H9 (cell line): Measurements from ENCODE around the gene TMEM120A. TPM values are rescaled to one million over a fixed set of nuclear protein-coding genes. Genes with fewer than 3 reads are reported as not detected.

ENCODE experiments used
- DNase-seq: peaks from one replicate; pipeline ENCODE4 v3.0.0-alpha.2; 2017
- H2AFZ ChIP-seq: one replicate; pipeline ENCODE4 v1.6.1; 2013; ENCODE audit warnings: mild to moderate bottlenecking, low read length, control low read depth, moderate library complexity
- H2AK5ac ChIP-seq: 2 replicates; pipeline ENCODE4 v1.6.1; 2013; ENCODE audit warnings: low read length, control low read depth, mixed read lengths; ENCODE audit not compliant: insufficient read length
- H2BK120ac ChIP-seq: one replicate; pipeline ENCODE4 v1.6.1; 2013; ENCODE audit warnings: low read depth, mild to moderate bottlenecking, low read length, control low read depth, inconsistent platforms; ENCODE audit not compliant: poor library complexity, severe bottlenecking
- H2BK12ac ChIP-seq: 2 replicates; pipeline ENCODE4 v1.6.1; 2013; ENCODE audit warnings: low read length, control low read depth, mixed read lengths, low read depth; ENCODE audit not compliant: insufficient read length
- H2BK15ac ChIP-seq: 2 replicates; pipeline ENCODE4 v1.6.1; 2013; ENCODE audit warnings: low read depth, low read length, control low read depth
- H2BK20ac ChIP-seq: one replicate; pipeline ENCODE4 v1.6.1; 2013; ENCODE audit warnings: low read depth, mild to moderate bottlenecking, low read length, control low read depth, inconsistent platforms; ENCODE audit not compliant: poor library complexity, severe bottlenecking
- H2BK5ac ChIP-seq: 2 replicates; pipeline ENCODE4 v1.6.1; 2013; ENCODE audit warnings: low read length, control low read depth, mixed read lengths; ENCODE audit not compliant: insufficient read length
- H3K14ac ChIP-seq: 2 replicates; pipeline ENCODE4 v1.6.1; 2013; ENCODE audit warnings: low read length, control low read depth; ENCODE audit not compliant: insufficient read depth
- H3K18ac ChIP-seq: 2 replicates; pipeline ENCODE4 v1.6.1; 2013; ENCODE audit warnings: low read depth, mild to moderate bottlenecking, mixed read lengths, low read length, control low read depth; ENCODE audit not compliant: insufficient read length
- H3K23ac ChIP-seq: 2 replicates; pipeline ENCODE4 v1.6.1; 2013; ENCODE audit warnings: low read length, control low read depth, mixed read lengths, low read depth; ENCODE audit not compliant: insufficient read length
- H3K23me2 ChIP-seq: 2 replicates; pipeline ENCODE4 v1.6.1; 2013; ENCODE audit warnings: low read depth, mild to moderate bottlenecking, mixed read lengths, low read length, control low read depth; ENCODE audit not compliant: insufficient read length, poor library complexity, severe bottlenecking
- H3K27ac ChIP-seq: 2 replicates; pipeline ENCODE4 v1.5.1; 2013; ENCODE audit warnings: low read length, control low read depth, mixed read lengths, low read depth; ENCODE audit not compliant: insufficient read length
- H3K27me3 ChIP-seq: 2 replicates; pipeline ENCODE4 v1.6.1; 2013; ENCODE audit warnings: low read length, control low read depth, inconsistent platforms; ENCODE audit not compliant: insufficient read depth
- H3K4ac ChIP-seq: 2 replicates; pipeline ENCODE4 v1.6.1; 2013; ENCODE audit warnings: low read depth, mild to moderate bottlenecking, control low read depth, inconsistent platforms, low read length, moderate library complexity
- H3K4me1 ChIP-seq: 2 replicates; pipeline ENCODE4 v1.6.1; 2013; ENCODE audit warnings: low read length, control low read depth, inconsistent platforms; ENCODE audit not compliant: insufficient read depth
- H3K4me2 ChIP-seq: 2 replicates; pipeline ENCODE4 v1.6.1; 2013; ENCODE audit warnings: low read length, control low read depth, mixed read lengths; ENCODE audit not compliant: insufficient read length, insufficient read depth
- H3K56ac ChIP-seq: 2 replicates; pipeline ENCODE4 v1.6.1; 2013; ENCODE audit warnings: low read depth, mild to moderate bottlenecking, mixed read lengths, low read length, control low read depth; ENCODE audit not compliant: insufficient read length
- H3K79me1 ChIP-seq: 2 replicates; pipeline ENCODE4 v1.6.1; 2013; ENCODE audit warnings: low read depth, mild to moderate bottlenecking, moderate library complexity, low read length, control low read depth, inconsistent platforms; ENCODE audit not compliant: insufficient read depth, poor library complexity, severe bottlenecking
- H3K79me2 ChIP-seq: 2 replicates; pipeline ENCODE4 v1.6.1; 2013; ENCODE audit warnings: low read length, control low read depth, inconsistent platforms; ENCODE audit not compliant: insufficient read depth
- H3K9ac ChIP-seq: 2 replicates; pipeline ENCODE4 v1.6.1; 2013; ENCODE audit warnings: low read length, control low read depth, mixed read lengths; ENCODE audit not compliant: insufficient read length; ENCODE audit errors: extremely low read depth
- H3K9me3 ChIP-seq: one replicate; pipeline ENCODE4 v1.6.1; 2013; ENCODE audit warnings: low read depth, low read length, inconsistent platforms; ENCODE audit not compliant: control insufficient read depth
- H3T11ph ChIP-seq: one replicate; pipeline ENCODE4 v1.6.1; 2013; ENCODE audit warnings: mild to moderate bottlenecking, low read length, control low read depth, inconsistent platforms
- H4K20me1 ChIP-seq: one replicate; pipeline ENCODE4 v1.6.1; 2013; ENCODE audit not compliant: control insufficient read depth, insufficient read length, insufficient read depth
- H4K5ac ChIP-seq: 2 replicates; pipeline ENCODE4 v1.6.1; 2013; ENCODE audit warnings: low read depth, mild to moderate bottlenecking, mixed read lengths, low read length, control low read depth; ENCODE audit not compliant: insufficient read length
- H4K8ac ChIP-seq: replicated peaks from 2 replicates; pipeline ENCODE4 v1.6.1; 2013; ENCODE audit warnings: low read length, control low read depth, mixed read lengths, low read depth; ENCODE audit not compliant: insufficient read length
- H4K91ac ChIP-seq: 2 replicates; pipeline ENCODE4 v1.6.1; 2013; ENCODE audit warnings: low read depth, mild to moderate bottlenecking, moderate library complexity, mixed read lengths, low read length, control low read depth; ENCODE audit not compliant: insufficient read length
- H3K27ac Mint-ChIP-seq, 3 experiments: 2 replicates in 2 of 3; 3 replicates in 1 of 3; pipeline ENCODE4 v1.8.0; 2020 to 2021; ENCODE audit warnings: mixed read lengths in 3 of 3, mild to moderate bottlenecking in 1 of 3, moderate library complexity in 1 of 3
- H3K27me3 Mint-ChIP-seq: 2 replicates; pipeline ENCODE4 v1.8.0; 2021; ENCODE audit warnings: low read depth, mild to moderate bottlenecking, moderate library complexity, mixed read lengths
- H3K36me3 Mint-ChIP-seq, 3 experiments: 2 replicates in 2 of 3; 3 replicates in 1 of 3; pipeline ENCODE4 v1.8.0; 2020 to 2021; ENCODE audit warnings: low read depth in 3 of 3, mixed read lengths in 3 of 3; ENCODE audit not compliant: insufficient read depth in 1 of 3
- H3K4me1 Mint-ChIP-seq, 2 experiments: 2 replicates each; pipeline ENCODE4 v1.8.0; 2020; ENCODE audit warnings: mixed read lengths in 2 of 2
- H3K4me3 Mint-ChIP-seq, 2 experiments: 2 replicates in 1 of 2; 3 replicates in 1 of 2; pipeline ENCODE4 v1.8.0; 2020 to 2021; ENCODE audit warnings: mild to moderate bottlenecking in 2 of 2, mixed read lengths in 2 of 2, moderate library complexity in 1 of 2
- H3K9me3 Mint-ChIP-seq, 2 experiments: 2 replicates in 1 of 2; 3 replicates in 1 of 2; pipeline ENCODE4 v1.8.0; 2020; ENCODE audit warnings: mild to moderate bottlenecking in 2 of 2, mixed read lengths in 2 of 2, moderate library complexity in 1 of 2
- CTCF ChIP-seq: fragments of 200-600 bp; sonication (generic); conservative IDR thresholded peaks from 3 replicates; pipeline ENCODE4 v1.8.0; 2021; ENCODE audit warnings: antibody characterized with exemption, mild to moderate bottlenecking
- WGBS: extraction: QIAGEN DNeasy Blood & Tissue Kit; methylation state at CpG from one replicate; pipeline ENCODE4 v1.1.7; 2013; ENCODE audit warnings: missing lambda C conversion rate, low lambda C conversion rate, mixed read lengths; ENCODE audit not compliant: insufficient read length; ENCODE audit errors: extremely low coverage; 5-methylcytosine and 5-hydroxymethylcytosine counted together
- total RNA-seq: library from RNA; stranded (reverse); gene quantifications from 2 replicates; pipeline ENCODE4 v1.2.1, GENCODE V29; 2021

TMEM120A gene
- total RNA-seq, 1 experiment from 2014 or later, result 30.0 TPM

DNA sequence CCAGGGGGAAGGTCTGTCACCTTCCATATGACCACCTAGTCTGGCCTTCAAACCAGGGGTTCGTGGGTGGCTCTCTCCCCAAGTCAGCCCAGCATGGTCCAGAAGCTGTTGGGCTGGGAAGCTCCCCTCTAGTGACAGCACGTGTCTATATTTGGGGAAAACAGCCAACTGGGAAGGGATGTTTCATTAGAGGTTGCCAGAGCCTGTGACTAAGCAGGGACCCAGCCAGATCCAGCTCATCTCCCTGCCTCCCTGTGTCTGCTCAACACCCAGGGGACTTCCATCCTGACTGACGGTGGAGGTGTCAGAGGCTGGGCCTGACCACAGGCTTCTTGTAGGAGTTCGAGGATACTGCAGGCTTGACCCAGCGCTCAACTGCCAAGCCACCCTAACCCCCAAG lies 42.9 kb upstream of the TMEM120A start:
- Histone ChIP-seq H2BK15ac (no peak overlapping the region), H2AK5ac (no peak overlapping the region), H3K4me1 (0 out of 2 replicates have a peak, but pooled peaks cover 3% of the 10 kb centered on the region), H4K8ac (no peak overlapping the region), H2BK20ac (no peak overlapping the region), H3K4me2 (no peak overlapping the region), H2BK120ac (no peak overlapping the region), H3K14ac (no peak overlapping the region), H3K79me2 (no peaks in the 10 kb centered on the region), H3K79me1 (no peaks in the 10 kb centered on the region), H3K9ac (no peak overlapping the region), H4K5ac (no peak overlapping the region), H3K23me2 (no peaks in the 10 kb centered on the region), H3K56ac (no peak overlapping the region), H3T11ph (no peak overlapping the region), H3K27ac (no peak overlapping the region), H3K18ac (no peak overlapping the region), H2BK12ac (no peak overlapping the region), H3K23ac (no peak overlapping the region), H2AFZ (no peak overlapping the region), H3K27me3 (no peaks in the 10 kb centered on the region), H4K20me1 (no peaks in the 10 kb centered on the region), H2BK5ac (no peak overlapping the region), H3K4ac (no peak overlapping the region), H3K9me3 (no peaks in the 10 kb centered on the region), H4K91ac (no peak overlapping the region)
- H3K36me3 Mint-ChIP-seq, result no peaks in the 10 kb centered on the region; a peak in 3 of 7 replicates
- DNase-seq, result no peak
- WGBS, result no CpG with 5 or more reads among the region's 5 CpGs
- H3K9me3 Mint-ChIP-seq, result no peaks in the 10 kb centered on the region
- H3K4me1 Mint-ChIP-seq, result no peaks in the 10 kb centered on the region
- no peaks in the 10 kb centered on the region for H3K27me3 Mint-ChIP-seq
- TF ChIP-seq CTCF, result no peak
- no peak overlapping the region for H3K4me3 Mint-ChIP-seq
- H3K27ac Mint-ChIP-seq, result no peak overlapping the region
